Activated CD4-positive, CD25-positive, alpha-beta regulatory T cell treated with anti-CD3 and anti-CD28 coated beads, Interleukin-2, amount 50 U/mL, for 72 hours (primary cell): Measurements from ENCODE around the gene MAP1B.

ENCODE experiments used
- DNase-seq: peaks from one replicate; pipeline ENCODE4 v3.0.0; 2021

The MAP1B gene

DNA sequence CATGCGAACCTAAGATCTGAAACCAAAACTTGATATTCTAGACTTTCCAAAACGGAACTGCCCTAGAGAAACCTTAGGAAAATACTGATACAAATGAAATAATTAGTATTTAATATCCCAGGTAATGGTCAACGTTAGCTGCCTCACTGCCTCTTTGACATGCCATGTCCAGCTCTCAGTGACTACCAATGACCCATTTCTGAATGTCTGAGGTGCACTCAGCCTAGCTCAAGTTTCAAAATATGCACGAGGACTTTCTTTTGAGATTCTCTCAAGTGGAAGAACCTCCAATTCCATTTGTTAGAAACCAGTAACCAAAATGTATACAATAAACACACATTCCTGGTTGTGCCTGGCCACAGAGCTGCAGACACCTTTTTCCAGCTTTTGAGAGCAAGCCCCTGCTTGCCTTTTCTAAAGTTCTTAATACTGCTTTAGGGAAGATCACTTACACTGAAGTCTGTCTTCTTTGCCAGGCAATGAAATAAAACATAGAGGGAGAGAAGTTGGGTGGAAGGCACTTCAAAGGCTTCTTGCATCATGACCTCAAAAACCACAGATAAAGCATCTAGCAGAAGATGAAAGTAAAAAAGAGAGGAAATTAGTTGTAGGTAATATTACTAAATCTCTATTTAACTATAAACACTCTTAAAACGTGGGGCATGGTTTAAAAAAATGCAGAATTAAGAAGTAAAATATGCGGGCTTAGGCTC is 124.9 kb downstream of the MAP1B start:
- DNase-seq: no peak

DNA sequence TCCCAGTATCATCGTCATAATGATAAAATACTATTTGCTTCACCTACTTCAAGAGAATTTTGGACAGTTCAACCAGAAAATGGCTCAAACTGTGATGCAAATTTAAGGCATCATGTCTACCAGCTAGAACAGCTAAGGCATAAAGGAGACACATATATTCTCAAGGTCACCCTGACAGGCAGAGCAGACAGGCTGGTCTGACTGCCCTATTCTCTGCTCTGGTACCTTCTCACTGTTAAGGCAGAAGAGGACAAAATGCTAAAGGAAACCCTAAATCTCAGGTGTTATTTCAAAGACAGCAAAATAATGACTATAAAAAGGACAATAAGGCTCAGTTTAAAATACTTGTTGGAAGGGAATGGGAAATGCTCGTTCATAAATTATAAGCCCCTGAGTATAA is 125.6 kb downstream of the MAP1B start:
- no peak for DNase-seq

DNA sequence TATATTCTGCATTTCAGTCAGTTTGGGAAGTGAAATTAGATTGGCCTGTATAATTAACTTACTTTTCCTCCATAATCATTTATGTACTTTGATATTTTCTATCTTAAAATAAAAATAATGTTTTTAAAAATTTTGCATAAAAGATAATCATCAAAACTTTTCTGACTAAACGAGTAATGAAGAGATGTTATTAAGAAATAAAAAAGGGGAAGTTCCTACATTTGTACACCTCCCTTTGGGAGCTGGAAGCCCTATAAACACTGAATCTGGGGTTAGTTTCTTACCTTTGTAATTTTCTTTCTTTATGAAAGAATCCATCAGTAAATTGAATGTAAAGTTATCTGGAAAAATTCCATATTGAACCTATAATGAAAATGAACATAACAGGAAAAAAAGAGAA is 126.6 kb downstream of the MAP1B start:
- no peak for DNase-seq

DNA sequence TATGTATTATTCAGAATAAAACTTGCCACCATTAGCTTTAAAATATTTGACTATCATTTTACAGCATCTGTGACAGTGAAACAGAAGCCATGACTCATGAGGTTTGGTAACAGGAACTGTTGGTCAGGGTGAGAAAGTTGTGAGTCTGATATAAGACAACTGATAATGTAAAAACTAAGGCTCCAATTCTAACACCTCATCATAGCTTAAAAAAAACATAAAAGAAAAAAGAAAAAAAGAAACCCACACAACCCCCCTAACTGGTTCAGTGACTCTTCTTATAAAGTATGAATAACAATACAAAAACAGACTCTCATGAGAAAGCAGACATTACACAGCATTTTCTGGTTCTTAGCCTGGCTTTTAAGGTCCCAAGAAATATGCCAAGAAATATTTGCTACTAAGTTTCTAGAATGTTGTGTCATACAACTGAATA is 127.0 kb downstream of the MAP1B start:
- DNase-seq: no peak

DNA sequence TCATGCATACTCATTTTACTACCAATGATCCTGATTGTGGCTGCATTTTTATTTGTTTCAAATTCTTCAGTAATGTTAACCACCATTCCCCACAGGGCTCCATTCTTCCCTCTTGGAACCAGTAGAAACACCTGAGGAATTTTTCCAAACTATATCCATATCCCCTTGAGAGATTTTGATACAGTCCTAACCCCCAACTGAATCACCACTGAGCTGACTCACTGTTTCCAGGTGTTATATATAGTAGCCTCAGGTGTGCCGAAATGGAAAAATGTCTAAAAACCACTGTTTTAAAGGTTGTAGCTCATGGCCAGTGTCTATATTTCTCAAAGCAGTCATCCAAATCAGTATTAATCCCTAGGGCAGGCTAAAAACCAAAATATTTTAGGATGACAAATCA is 127.6 kb downstream of the MAP1B start:
- DNase-seq: no peak

DNA sequence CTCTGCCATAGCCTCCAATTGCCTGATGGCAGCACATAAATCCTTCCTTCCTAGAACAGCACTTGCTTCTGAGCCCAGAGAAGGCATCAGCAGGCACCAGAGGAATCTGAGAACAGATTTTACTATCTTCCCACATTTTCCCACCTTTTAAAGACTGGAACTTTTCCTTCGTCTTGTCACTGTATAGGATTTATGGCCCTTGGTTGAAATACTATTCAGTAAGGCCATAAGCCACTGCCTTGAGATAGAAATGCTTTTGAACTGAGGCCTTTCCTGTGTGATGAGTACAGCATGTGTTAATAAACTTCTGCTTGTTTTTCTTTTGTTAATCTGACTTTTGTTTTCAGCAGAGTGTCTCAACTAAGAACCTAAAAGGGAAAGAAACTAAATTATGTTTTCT is 128.4 kb downstream of the MAP1B start:
- DNase-seq: no peak

DNA sequence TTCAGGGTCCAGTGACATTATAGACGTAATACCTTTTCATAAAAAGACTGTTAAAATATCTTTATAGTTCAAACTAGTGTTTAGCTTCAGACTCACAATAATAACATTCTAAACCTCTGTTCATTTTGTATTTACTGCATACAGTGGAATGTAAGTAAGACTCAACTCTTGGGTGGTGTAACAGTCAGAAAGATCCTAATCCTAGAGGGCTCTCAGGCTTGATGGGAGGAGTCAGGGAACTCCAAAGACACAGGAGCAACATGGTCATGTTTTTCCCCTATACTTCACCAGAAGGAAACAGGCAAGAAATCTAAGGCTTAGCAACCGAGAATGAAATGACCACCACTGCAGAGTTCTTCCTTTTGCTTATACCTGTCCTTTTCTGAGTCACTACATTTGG is 130.1 kb downstream of the MAP1B start:
- DNase-seq: no peak

DNA sequence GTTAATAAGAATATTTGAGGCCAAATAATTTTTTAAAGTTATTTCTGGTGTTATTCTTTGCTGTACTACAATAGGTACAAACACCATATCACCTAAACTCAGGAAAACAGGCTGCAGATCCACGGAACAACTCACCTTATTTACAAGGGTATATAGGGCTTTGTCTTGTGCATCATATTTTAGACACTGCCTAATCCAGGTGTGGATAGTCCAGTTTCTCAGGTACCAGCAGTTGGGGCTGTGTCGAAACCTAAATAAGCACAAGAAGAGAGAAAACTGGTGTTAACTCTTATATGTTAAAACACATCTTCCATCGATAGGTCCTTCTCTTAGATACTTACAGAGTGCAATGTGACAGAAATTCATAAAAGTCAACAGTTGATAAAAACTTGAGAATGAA is 130.6 kb downstream of the MAP1B start:
- DNase-seq: no peak

DNA sequence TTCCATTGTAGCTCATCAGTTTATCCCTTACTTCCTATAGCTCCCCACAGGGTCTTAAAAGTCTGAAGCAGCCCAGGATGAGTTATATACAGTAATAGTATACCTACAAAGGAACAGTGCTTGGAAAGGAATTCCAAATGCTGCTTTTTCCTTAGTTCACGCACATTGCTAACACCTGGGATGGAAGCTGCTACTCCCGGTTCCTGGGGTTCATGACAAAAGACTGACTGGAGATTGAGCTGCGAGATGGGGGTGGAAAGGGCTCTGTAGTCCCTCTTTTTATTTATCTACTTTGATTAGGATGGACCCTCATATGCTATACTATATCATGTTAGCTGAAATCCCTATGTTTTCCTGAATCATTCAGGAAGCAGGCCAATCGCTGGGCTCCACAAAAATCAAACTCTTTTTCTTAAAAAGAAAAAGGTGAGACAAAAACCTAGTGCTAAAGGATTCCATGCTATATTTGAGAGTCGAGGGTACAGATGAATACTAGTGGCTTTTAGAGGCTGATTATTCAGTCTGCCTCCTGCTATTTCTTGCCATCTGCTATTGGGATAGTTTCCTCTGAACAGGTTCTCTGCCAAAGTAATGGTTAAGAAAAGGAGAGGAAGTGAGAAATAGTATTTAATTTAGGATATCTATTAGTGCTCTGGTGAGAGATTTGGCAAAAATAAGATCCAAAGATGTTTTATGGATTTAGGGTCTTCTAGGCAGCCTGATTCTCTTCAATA is 131.6 kb downstream of the MAP1B start:
- DNase-seq: no peak

DNA sequence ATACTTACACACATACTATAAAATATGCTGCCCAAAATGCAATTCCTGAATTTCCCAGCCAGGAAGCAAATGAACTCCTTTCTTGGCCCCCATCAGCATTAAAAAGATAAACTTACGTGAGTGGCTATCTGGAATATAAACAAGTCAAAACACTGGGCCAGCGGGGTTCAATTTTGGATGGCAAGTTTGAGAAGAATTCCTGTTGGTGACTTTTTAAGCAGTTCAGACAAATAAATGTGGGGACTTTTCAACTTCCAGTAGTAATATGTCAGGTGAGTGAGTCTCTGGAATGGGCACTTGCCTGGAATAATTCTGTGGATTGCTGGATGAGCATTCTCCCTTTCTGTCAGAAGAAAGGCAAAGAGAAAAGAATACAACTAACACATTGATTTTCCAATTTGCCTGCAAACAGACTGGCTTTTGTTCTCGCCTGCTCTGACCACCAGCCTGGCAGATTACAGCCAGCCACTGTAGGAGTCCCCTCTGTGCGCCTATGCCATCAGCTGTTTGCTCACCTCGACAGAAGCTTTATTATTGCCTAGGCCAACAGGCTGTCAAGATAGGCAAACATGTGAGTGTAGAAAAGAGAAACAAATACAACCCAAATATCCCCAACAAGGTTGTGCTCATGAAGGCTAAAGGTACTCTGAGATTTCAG is 134.2 kb downstream of the MAP1B start:
- no peak for DNase-seq

DNA sequence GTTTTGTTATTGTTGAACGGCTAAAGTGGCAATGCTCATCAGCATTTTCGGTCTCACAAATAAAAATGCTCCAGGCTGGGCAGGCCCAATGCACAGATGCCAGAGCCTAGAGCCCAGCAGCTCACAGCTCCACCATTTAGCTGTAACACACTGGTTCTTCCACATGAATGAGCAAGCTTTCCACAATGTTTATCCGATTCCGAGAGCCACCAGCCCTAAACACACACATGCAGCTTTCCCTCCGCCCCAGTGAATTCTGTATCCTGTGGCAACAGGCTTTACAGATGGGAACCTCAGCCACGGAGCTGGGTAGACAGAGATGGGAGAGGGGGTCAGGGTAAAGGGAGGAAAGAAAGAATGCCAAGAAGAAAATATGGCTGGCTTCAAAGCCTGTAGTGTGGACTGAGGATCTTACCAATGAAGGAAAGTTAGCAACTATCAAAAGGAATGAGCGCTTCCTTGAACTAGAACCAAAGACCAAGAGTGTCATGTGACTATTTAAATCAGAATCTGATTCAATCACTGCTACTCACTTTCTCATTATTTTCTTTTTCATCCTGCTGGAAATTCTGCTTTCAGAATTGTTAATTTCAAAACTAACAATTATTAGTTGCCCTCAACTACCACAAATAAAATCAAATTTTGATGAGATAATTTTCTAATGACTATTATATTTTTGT is 135.7 kb downstream of the MAP1B start:
- no peak for DNase-seq

DNA sequence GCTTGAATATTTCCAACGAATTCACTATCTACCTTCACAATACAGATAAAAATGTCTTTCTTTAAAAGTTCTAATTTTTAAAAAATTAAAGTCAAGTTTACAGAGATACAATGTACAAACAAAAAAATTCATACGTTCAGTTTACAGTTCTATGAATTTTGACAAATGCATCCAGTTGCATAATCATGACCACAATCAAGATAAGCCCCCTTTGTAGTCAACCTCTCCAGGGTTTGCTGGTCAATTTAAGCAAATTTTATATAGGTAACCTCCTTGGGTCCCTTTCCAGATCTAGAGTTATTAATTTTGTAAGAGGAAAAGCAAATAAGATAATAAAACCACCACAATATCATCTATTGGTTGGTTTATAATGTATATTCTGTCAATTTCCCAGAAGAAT is 136.4 kb downstream of the MAP1B start:
- DNase-seq: no peak

DNA sequence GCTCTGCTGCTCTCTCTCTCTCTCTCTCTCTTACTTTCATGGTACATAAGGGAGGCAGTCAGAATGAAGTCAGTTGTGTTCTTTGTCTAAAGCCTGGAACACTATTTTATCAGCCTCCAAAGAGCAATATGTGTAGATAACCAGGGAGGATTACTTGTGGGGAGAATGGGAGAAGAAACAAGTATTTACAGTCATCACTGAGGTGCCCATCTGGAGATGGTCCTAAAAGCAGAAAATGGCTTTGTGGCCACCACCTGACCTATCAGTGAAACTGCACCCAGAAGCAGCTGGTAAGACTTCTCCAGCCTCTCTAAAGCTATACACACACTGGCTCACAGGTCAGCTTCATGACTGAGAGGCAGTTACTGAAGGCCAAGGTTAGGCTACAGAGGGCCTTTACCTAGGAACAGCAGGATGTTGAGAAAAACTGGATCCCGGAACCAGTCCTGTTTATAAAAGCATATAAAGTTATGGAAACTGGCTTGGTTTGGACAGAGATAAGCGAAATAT is 137.6 kb downstream of the MAP1B start:
- DNase-seq: no peak

DNA sequence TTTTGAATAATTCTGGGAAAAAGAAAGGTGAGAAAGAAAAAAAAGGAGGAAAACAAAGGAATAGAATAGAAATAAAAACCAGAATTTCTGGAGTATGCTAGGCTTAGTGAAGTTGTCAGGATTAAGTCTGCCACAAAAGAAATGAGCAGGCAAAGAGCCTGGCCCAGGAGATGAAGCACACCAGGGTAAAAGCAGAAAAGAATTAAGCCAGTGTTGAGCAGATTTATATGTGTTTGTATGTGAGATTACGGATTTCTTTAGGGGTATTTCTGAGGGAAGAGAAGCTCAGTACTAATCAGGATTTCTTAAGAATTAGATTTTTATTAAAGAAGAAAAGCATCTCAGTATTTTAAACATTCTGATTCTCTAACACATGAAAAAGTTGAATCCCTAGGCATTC is 138.3 kb downstream of the MAP1B start:
- no peak for DNase-seq

DNA sequence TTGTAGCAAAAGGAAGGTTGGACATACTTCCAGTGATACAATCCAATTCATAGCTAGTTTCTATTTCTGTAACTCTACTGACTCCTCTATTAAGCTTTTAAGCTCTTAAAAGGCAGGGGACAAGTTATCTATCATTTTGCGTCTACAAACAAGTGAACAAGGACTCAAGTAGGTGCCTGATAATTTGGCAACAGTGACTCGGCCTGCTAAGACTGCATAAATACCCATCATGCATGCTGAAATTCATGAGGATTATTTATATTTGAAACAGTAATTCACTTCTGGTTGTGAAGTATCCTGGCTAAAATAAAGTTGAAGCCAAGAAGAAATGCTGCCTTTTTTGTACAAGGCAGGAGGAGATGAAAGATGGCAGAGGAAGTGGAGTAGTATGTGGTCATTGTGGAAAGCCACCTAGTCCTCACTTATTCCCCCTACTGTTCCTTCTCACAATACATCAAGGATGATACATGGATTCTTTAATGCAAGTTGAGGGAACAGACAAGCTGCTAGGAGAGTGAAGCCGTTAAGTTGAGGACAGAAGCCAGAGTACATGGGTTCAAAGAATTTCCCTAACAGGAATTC is 138.8 kb downstream of the MAP1B start:
- no peak for DNase-seq

DNA sequence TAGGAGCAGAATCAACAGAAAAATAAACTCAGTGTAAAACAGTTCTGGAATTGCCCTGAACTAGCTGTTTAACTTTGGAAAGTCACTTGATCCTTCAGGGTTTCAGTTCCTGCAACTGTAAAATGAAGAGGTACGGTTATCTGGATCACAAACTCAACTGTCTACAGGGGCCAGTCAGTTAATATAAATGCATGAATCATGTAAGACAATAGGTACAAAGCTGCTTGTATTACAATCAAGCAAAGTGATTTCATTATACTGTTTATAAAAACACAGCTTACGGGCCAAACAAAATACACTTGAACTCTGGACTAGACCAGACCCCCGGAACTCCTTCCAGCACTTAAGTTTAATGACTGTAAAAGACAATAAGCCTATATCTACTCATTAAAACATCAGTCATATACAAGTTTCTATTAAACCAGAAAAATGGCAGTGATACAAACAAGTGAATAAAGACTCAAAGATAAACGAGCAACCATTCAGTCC is 139.7 kb downstream of the MAP1B start:
- no peak for DNase-seq

DNA sequence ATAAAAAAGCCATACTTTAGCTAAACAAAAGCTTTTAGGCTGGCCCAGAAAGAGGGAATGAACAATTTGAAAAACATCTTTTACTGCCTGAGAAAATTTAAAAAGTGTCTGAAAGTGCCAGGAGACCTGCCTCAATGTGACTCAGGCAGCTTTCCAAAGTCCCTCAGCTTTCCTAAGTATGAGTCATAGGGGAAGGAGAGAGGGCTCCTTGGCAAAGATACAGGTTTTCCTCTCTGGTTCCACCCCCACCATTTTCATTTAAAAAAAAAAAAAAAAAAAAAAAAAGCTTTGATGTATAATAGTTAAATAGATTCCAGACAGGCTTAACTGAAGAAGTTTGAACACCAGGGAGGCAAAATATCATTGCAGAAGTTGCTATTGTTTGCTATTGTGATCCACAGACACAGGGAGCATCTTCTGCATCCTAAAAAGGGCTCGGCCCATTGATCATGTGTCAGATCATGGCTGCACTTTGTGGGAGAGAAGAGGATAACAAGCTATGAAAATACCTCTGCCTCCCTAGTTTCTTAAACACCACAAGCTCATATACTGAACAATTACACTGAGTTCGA is 141.2 kb downstream of the MAP1B start:
- DNase-seq: no peak

DNA sequence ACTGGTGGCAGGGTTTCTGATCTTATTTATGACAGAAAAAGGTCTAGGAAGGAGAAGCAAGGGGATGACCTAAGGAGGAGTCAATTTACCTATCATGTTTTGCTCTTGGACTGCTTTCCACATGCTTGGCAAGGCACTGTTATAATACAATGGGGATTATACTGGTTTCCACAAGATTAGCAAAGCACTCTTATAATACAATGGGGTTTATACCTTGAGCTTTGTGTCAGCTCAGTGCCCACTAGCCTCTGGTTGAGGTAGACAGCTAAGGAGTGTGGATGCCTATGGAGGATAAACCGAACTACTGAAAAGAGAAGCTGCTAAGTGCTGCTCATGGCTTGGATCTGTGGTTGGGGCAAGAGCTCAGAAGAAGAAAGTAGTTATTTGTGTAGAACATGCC is 144.1 kb downstream of the MAP1B start:
- DNase-seq: no peak

DNA sequence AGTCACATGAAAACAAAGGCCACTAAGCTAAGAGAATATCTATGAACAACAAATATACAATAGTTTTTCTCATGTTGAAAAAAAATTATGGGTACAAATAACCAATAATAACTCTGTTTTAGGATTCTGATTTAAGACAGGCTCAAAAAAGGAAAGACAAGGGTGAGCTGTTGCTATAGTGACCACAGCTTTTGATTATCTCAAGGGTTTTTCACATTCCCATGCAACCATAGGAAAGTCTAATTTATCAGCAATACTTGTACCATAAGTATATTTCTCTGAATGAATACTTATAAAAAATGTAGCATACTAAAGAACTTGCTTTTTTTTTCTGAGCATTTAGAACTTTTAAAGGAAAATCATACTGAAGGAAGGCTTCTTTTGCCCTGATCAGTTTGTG is 144.7 kb downstream of the MAP1B start:
- no peak for DNase-seq

DNA sequence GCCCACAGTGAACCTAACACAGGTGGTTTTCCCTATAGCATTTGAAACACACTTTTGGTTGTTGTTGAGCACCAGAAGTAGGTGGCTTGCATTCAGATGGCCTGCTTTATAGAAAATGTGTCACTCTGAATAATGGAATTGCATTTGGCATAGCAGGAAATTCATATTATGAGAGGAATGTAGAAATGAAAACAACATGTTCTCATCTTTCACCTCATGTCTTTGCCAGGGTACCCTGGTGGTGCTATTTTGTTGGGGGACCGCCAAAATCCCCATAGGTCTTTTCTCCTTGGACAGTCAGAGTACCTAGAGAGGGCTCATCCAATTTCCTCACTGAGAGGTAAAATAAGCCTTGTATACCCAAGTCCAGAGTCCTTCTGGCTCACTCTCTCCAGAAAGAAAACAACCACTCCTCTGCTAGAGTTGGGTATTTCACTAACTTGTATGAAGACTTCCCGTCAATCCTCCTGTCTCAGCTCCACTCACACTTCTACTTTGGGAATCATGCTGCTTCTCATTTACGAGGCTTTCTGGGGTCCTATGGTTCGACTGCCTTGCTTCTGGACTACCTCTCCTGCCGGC is 145.4 kb downstream of the MAP1B start:
- DNase-seq: no peak

DNA sequence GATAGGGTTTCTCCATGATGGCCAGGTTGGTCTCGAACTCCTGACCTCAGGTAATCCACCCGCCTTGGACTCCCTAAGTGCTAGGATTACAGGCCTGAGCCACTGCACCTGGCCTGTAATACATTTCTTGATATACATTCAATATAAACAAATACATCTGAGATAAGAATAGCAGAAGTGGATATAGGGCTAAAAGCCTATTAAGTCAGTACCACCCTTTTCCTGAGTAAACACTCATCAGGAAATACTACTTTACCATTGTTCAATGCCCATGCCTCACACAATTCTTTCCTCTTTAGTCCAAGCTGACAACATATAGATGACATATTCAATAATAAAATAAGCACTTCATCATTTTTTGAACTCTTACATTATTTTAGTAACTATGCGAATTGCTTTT is 148.0 kb downstream of the MAP1B start:
- no peak for DNase-seq

DNA sequence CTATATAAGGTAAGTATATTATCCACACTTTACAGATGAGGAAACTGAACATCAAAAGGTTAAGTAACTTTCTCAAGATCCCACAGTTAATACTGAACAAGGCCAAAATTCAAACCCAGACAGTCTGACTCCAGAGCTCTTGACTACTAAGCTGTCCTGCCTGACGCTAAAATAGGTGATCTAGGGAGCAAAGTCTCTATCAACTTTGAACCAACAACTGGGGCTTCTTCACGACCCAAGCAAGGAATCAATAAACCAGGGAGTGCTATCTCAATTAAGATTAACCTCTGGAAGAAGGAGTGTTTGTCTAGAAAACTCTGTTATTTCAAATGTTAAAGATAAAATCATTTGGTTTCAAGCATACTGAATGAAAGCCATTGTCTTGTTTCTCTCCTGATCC is 148.4 kb downstream of the MAP1B start:
- no peak for DNase-seq
